ENCODE measurements around the gene GMIP.
"Not testable (repeated sequence)": the region's sequence is repeated elsewhere in the genome, so short reads cannot be mapped to it uniquely, and the experiment has no call there.

The GMIP gene

GRCh38 chr19:19615086-19615485 is 28.4 kb downstream of the GMIP start:
- no peak for TF ChIP-seq CTCF (IDR thresholded peaks at IDR 0.05; ENCODE audit: extremely low read depth, missing control alignments)
- no peak for DNase-seq (ENCODE audit: low spot score)

DNA sequence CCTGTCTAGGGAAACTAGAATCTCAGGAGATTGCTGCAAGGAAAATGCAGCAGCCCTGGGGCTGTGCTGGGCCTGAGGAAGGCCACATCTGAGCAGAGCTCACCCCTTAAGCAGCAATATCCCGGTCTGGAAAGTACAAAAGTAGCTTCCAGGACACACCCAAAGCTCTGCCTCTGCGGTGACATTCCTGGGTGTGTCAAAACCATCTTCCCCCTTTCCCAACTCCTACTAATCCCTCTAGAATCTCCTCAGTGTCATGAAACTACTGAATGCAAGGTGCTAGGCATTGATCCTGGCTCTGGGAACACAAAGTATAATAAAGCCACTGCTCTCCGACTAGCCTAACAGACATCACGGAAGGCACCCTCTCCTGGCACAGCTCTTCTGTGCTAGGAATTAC is 30.0 kb downstream of the GMIP start:
- DNase-seq (ENCODE audit: low spot score), result no peak
- no peak for TF ChIP-seq CTCF (IDR thresholded peaks at IDR 0.05; ENCODE audit: extremely low read depth, missing control alignments)

GRCh38 chr19:19610376-19611202 is 32.9 kb downstream of the GMIP start:
- DNase-seq (ENCODE audit: low spot score), result no peak
- no peak for TF ChIP-seq CTCF (IDR thresholded peaks at IDR 0.05; ENCODE audit: extremely low read depth, missing control alignments)

- DNase-seq (ENCODE audit: low spot score), result not testable (repeated sequence)
Observed at GRCh38 chr19:19606686-19607085, 36.8 kb downstream of the GMIP start.

DNA sequence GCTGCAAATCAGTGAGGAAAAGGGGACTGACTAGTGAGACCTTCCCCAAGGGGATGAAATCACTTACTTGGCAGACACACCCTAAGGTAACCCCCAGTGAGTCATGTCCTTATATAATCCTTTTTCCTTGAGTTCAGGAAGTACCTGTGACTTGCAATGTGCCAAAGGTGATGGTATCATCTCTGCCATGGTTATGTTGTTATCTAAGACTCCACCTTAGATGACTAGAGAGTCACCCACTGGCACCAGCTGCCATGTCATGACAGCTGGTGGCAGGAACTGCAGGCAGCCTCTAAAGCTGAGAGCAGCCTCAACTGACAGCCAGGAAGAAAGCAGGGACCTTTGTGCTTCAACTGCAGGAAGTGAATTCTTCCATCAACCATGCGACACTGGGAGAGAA is 37.4 kb downstream of the GMIP start:
- DNase-seq (ENCODE audit: low spot score), result no peak
- no peak for TF ChIP-seq CTCF (IDR thresholded peaks at IDR 0.05; ENCODE audit: extremely low read depth, missing control alignments)

DNA sequence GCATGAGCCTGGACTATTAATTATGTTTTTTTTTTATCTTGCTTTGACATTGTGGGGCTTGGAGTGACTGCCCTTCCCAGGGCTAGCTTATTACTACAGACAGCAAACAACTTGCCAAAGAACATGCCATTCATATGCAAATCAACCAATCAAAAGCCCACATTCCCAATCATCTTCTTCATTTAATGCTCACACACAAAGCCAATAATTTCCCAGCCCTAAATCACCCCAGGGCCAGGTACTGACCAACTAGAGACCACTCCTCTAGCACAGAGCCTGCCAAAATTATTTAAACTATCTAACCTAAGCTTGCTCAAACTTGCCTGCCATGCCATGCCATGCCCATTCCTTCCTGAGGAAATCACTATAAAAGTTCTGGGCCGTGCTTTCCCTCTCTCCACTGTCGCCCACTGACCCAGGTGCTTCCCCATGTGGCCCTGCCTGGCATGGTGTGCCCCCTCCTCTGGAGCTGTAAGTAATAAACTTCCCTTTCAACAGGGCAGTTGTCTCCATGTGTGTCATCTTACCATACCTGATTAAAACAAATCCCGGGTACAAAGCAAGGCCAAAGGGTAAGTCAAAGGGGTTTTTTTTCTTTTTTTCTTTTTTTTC is 40.6 kb downstream of the GMIP start:
- no peak for DNase-seq (ENCODE audit: low spot score)

DNA sequence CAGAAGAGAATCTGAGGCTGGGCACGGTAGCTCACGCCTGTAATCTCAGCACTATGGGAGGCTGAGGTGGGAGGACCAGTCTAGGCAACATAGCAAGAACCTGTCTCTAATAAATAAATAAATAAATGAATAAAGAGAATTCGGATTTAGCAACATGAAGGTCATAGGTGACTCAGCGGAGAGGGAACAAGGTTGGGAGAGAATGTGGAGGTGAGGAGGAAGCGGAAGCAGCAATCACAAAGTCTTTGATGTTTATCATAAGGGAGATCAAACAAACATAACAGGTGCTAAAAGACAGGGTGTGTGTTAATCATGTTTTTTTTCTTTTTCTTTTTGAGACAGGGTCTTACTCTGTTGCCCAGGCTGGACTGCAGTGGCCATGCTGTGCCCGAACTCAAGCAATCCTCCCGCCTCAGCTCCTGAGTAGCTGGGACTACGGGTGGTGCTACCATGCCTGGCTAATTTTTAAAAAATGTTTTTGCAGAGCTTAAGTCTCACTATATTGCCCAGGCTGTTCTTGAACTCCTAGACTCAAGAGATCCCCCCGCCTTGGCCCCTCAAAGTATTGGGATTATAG is 41.2 kb downstream of the GMIP start:
- DNase-seq (ENCODE audit: low spot score), result no peak
- no peak for TF ChIP-seq CTCF (IDR thresholded peaks at IDR 0.05; ENCODE audit: extremely low read depth, missing control alignments)

More for the DNA sequence above, 40.6 kb downstream of the GMIP start:
- TF ChIP-seq CTCF (IDR thresholded peaks at IDR 0.05; ENCODE audit: extremely low read depth, missing control alignments), result no peak
